ENCODE results near the gene OR1A2.

- no peak for TF ChIP-seq CTCF (IDR thresholded peaks at IDR 0.05 in 2 of 3, conservative IDR thresholded peaks at IDR 0.05 in 1 of 3; ENCODE audit: borderline replicate concordance in 1 of 3, insufficient read depth in 1 of 3, low read depth in 2 of 3, low read length in 2 of 3)
- no peak for TF ChIP-seq ATF3 (IDR thresholded peaks at IDR 0.05)
- no peak for TF ChIP-seq JUND (IDR thresholded peaks at IDR 0.05)
- TF ChIP-seq RAD21 (IDR thresholded peaks at IDR 0.05; ENCODE audit: low read depth), result no peak
- no peak for TF ChIP-seq POLR2AphosphoS5 (IDR thresholded peaks at IDR 0.05; ENCODE audit: low read depth, low read length)
- no peak for TF ChIP-seq ELF1 (IDR thresholded peaks at IDR 0.05; ENCODE audit: borderline replicate concordance, low read depth)
- TF ChIP-seq MAX (IDR thresholded peaks at IDR 0.05), result peak; percentile 46; the same call in 1 of the 2 replicates
- no peak for TF ChIP-seq EGR1 (IDR thresholded peaks at IDR 0.05; ENCODE audit: low read depth)
- no peak for TF ChIP-seq REST (IDR thresholded peaks at IDR 0.05; ENCODE audit: low read depth)
- TF ChIP-seq EZH2 (IDR thresholded peaks at IDR 0.05), result no peak
- TF ChIP-seq TCF7L2 (IDR thresholded peaks at IDR 0.05; ENCODE audit: borderline replicate concordance, extremely low read depth, insufficient read depth, insufficient read length), result no peak
- TF ChIP-seq POLR2A (IDR thresholded peaks at IDR 0.05; ENCODE audit: borderline replicate concordance, extremely low read depth, insufficient read depth, insufficient read length), result no peak
- TF ChIP-seq ZFX (IDR thresholded peaks at IDR 0.05), result no peak
Observed at GRCh38 chr17:3213587-3213986, 16.3 kb downstream of the OR1A2 start.
